8988T (cell line): ENCODE data around the gene STAT2.
"Not testable (repeated sequence)": the region's sequence is repeated elsewhere in the genome, so short reads cannot be mapped to it uniquely, and the experiment has no call there.

Source experiments
- DNase-seq: peaks from one replicate; pipeline ENCODE4 v3.0.0; 2011

The STAT2 gene

GRCh38 chr12:56324206-56324605 is 35.7 kb downstream of the STAT2 start:
- DNase-seq = no peak

- not testable (repeated sequence) for DNase-seq
Observed at GRCh38 chr12:56321610-56322009, 38.3 kb downstream of the STAT2 start.

GRCh38 chr12:56321027-56321426 is 38.9 kb downstream of the STAT2 start:
- no peak for DNase-seq

DNA sequence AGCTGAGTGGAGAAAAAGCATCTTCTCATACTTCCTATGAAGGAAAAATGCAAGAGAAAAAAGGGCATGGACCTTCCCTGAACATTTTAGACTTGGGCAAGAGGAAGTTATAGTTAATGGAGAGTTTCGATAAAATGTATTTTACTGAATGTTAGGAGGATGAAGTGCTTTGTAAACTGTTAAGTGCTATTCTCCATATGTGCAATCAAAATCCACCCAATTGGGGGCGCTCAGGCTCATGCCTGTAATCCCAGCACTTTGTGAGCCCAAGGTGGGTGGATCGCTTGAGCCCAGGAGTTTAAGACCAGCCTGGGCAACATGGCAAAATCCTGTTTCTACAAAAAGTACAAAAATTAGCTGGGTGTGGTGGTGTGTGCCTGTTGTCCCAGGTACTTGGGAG is 42.2 kb downstream of the STAT2 start:
- DNase-seq = no peak

DNA sequence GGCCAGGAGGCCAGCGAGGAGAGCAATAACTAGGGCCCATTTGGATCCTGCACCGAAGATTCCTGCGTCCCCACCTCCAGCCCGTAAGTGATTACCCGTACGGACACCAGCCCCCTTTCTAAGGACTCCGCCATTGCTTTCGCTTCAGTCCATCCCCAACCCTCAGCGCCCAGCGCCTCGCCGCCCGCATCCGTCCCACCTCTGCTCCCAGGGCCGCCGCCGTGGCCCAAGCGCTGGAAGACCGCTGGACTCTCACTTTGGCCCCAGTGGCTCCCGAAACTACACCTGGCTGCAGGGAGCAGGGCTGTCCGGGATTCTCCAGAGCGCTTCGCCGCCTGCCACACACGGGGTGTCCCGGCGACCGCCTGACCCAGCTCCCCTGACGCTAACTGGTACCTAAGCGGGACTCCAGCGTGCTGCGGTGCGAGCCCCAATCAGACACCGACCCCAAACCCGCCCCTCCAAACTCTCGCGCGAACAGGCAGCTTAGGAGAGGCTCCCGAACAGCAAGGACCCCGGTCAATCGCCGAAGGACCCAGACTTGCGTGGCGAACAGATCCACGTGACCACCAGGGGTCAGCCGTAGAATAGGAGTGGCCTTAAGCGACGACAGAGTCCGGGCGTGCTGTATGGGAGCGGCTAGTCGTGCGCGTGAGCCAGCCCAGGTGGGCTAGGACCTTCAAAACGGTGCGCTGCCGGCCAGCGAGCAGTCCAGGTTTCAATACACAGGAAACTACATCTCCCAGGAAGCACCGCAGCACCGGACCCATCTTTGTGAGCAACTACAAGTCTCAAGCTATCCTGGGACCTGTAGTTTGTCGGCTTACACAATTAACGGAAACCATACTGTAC is 44.1 kb downstream of the STAT2 start, which contains the start of gene CNPY2:
TSS of gene CNPY2 (minus strand) at position 367 of the 852 bp plus-strand sequence. CDS start 771 bp downstream, outside the sequence.
- DNase-seq = peak; percentile 76

DNA sequence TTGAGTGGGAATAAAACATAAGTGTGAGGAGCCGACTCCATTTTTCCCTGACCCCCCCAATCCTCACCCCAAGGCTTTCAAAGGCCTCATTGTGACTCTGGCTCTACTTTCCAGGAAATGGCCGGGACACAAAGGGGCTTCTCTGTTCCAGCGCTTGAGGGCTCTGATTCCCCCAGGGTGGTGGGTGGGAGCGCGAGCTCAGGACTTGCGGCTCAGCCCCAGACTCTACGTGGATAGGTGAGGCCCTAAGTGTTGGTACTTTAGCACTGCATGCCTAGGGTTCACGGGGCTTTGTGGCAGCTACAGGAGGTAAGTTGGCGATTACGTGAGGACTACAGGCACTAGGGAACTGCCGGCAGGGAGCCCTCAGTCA is 44.7 kb downstream of the STAT2 start:
- no peak for DNase-seq

DNA sequence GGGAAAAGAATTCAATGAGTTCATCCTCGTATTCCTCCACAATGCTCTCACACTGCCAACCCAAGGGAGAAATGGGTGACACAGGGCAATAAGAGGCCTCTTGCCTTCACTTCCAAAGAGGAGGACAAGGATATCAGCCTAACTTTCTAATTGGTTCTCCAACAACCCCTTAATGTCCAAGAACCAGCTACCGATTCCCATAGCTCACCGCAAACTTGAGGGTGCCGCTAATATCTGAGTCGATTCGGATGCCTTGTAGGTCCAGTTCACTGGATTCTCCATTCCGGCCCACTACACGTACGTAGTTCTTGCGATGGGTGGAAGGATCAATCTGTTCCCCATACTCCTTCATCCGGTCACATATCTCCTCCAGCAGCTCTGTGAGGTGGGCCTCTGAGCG is 48.9 kb downstream of the STAT2 start:
- no peak for DNase-seq

DNA sequence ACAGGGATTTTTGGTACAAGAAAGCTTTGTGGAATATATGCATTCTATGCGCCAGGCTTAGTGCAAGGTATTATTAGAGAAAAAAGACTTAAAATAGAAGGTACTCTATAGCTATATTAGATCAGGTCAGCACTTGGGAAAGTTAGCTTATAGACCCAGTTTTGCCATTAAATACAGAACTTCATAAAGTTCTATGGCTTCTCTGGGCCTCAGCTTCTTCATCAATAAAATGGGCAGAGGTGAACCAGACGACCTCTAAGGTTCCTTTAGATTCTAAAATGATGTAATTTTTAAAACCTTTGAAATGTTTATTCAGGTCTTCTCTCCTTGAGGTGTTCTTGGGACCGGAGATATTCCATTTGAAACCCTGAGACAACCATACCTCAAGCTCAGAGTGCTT is 51.2 kb downstream of the STAT2 start:
- no peak for DNase-seq

GRCh38 chr12:56307221-56307965 is 52.5 kb downstream of the STAT2 start:
- no peak for DNase-seq

- no peak for DNase-seq
Observed at GRCh38 chr12:56304872-56305590, 54.9 kb downstream of the STAT2 start.

DNA sequence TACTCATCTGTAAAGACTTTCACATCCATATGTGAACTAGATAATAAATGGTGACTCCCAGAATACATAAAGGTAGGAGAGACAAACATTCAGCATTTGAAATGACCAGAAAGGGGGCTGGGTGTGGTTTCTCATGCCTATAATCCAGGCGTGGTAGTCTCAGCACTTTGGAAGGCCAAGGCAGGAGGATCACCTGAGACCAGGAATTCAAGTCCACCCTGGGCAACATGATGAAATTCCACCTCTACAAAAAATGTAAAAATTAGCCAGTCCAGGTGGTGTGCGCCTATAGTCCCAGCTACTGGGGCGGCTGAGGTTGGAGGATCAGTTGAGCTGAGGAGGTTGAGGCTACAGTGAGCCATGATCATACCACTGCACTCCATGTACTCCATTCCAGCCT is 55.6 kb downstream of the STAT2 start:
- no peak for DNase-seq

DNA sequence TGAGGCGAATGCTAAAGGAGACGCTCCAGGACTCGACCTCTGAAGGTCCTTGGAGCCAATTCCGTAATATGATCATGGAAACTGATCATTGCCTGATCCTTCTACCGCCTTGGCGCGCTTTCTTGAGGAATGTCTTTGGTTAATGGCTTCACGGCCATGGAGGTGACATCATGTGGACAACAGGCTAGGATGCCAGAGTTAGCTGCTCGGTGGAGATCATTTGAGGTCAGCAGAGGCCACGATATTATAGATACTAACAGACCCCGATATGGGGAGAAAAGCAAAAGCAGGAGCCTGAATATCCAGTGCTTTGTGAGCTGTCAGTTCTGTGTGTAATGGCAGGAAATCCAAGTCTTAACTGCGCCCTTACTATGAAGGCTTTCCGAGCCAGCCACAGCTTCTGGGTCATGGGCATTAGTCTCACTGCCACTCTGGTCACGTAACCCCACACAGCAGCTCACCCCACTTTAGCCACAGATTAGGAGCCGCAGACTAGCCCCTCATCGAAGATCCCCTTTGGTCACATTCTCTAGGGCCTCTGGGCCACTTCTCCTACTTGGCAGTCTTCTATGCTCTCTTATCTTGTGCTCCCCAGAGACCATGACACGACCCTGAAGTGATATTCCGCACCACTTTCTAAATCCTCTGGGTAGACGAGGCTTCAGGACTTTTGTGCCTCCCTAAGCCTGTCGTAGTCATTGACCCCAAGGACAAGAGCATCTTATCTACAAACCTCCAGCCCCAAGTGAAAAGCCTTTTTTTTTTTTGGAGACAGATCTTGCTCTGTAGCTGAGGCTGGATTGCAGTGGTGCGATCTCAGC is 59.1 kb downstream of the STAT2 start:
- DNase-seq = no peak

GRCh38 chr12:56299853-56300643 is 59.9 kb downstream of the STAT2 start, which contains the start of gene CS:
TSS of gene CS (minus strand) at chr12:56300330. CDS start at chr12:56300201, 129 bp downstream.
- peak; percentile 63 for DNase-seq

- DNase-seq = no peak
Observed at GRCh38 chr12:56299308-56299852, 60.5 kb downstream of the STAT2 start.

DNA sequence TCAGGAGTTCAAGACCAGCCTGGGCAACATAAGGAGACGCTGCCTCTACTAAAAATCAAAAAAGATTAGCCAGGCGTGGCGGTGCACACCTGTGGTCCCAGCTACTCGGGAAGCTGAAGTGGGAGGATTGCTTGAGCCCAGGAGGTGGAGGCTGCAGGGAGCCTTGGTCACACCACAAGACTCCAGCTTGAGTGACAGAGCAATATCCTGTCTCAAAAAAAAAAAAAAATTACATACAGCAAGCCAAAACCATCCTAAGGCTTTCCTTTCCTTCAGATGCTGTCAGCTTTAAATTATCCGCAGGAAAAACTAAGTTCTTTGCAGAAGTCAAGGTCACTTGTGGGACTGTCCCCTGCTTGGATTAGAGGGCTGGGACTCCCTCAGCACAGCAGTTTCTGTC is 61.1 kb downstream of the STAT2 start:
- DNase-seq = no peak

DNA sequence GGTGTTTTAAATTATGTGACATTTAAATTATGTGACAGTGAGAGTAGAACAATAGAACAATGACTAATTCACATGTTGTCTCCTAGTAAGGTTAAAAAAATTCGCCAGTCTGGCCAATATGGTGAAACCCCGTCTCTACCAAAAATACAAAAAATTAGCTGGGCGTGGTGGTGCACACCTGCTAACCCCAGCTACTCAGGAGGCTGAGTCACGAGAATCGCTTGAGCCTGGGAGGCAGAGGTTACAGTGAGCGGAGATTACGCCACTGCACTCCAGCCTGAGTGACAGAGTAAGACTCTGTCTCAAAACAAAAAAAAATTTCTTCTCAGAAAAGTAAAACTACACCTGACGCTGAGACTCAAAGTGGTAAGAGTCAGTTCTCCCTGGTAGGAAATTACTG is 62.5 kb downstream of the STAT2 start:
- no peak for DNase-seq

DNA sequence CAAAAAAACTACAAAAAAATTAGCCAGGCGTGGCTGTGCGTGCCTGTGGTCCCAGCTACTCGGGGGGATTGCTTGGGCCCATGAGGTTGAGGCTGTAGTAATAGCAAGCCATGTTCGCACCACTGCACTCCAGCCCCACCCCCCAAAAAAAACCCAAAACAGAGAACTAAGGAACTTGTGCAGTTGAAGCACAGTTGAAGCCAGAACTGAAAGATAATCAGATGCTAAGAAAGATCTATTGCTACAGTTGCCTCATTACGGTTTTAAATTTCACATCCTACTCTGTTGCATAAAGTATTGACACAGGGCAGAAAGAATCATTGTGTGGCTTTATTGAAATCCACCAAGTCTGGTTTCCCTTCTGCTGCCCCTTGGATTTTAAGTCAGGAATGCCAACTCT is 63.6 kb downstream of the STAT2 start:
- no peak for DNase-seq

DNA sequence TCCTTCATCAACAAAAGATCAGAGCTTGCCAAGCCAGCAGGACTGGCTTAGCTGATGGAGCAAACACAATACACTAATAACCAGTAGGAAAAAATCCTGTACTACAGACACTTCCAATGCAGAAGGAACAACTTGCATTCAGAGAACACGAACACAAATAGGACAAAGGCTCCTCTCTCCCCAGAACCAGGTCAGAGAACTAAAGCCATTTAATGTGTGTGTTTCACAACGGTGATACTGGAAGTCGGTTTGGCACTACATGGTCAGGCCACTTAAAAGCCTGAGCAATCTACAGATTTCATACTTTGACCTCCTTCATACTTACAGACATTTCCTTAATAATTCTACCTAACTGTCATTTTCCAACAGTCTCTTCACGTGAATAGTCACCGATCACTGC is 66.1 kb downstream of the STAT2 start:
- DNase-seq = no peak
